ENCODE measurements around the gene SNED1. TPM values are rescaled to one million over a fixed set of nuclear protein-coding genes. Genes with fewer than 3 reads are reported as not detected.

The SNED1 gene
- total RNA-seq, 4 donors from 2014 or later: 9.0 to 18.4 (median 17.1) TPM

DNA sequence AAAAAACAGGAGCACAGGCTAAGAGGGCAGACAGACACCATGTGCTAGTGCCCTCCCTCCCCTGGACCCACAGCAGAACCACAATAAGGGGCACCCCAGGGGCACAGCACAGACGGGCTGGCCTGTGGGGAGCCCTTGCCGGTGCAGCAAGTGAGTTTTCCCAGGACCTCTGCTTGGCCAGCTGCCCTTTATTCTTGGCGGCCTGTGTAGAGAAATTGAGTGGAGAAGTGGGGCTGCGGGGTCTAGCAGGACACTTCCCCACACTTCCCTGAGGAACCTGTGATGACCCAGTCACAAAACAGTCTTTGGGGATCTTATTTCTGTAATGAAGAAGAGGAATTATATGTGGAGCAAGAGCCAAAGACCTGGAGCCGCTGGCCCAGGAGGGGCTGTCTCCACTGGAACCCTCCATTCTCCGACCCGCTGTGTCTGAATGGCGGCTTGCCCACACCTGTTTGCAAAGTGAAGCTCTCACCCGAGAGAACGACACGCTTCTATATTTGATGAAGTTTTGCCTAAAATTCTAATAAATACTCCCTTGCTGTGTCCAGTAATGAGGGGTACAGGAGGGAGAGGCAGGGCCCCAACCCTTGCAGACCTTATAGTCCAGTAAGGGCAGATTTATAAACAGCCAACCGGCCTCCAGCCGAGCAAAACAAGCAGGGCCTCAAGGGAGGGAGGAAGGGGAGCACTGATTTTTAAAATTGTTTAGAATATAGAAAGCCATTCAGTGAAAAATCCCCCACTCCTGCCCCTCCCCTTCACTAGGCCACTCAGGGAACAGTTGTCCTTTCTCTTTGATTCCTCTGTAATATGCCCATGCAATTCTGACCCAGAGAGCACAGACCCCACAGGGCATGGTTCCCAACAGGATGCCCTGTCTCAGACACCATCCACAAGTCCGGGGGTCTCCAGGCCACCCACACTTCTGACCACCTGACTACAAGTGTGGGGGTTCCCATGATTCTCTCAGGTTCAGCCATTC lies 44.7 kb upstream of the SNED1 start:
- TF ChIP-seq POLR2A (IDR thresholded peaks at IDR 0.05) (no peak), CTCF (IDR thresholded peaks at IDR 0.05) (no peak)
- H3K4me3 ChIP-seq (ENCODE audit: low read depth, poor library complexity, severe bottlenecking): no peak overlapping the region
- intact Hi-C loops (cut with DNase I; ENCODE audit: low total_unique reads): no loop called here
- WGBS, 2 donors: 79 to 83% methylated on average over 14 of the region's 14 CpGs
- peak in 1 of 2 donors; percentile 77 for DNase-seq (ENCODE audit: low spot score in 2 of 2)

GRCh38 chr2:240954436-240955305 lies 43.7 kb upstream of the SNED1 start:
- 52 to 65% methylated on average over 15 of the region's 15 CpGs for WGBS, 2 donors
- no peak for TF ChIP-seq POLR2A (IDR thresholded peaks at IDR 0.05)
- no peak for TF ChIP-seq CTCF (IDR thresholded peaks at IDR 0.05)
- intact Hi-C loops (cut with DNase I; ENCODE audit: low total_unique reads): no loop called here
- H3K4me3 ChIP-seq (ENCODE audit: low read depth, poor library complexity, severe bottlenecking): no peak overlapping the region
- DNase-seq (ENCODE audit: low spot score in 2 of 2): peak in 1 of 2 donors; percentile 37

DNA sequence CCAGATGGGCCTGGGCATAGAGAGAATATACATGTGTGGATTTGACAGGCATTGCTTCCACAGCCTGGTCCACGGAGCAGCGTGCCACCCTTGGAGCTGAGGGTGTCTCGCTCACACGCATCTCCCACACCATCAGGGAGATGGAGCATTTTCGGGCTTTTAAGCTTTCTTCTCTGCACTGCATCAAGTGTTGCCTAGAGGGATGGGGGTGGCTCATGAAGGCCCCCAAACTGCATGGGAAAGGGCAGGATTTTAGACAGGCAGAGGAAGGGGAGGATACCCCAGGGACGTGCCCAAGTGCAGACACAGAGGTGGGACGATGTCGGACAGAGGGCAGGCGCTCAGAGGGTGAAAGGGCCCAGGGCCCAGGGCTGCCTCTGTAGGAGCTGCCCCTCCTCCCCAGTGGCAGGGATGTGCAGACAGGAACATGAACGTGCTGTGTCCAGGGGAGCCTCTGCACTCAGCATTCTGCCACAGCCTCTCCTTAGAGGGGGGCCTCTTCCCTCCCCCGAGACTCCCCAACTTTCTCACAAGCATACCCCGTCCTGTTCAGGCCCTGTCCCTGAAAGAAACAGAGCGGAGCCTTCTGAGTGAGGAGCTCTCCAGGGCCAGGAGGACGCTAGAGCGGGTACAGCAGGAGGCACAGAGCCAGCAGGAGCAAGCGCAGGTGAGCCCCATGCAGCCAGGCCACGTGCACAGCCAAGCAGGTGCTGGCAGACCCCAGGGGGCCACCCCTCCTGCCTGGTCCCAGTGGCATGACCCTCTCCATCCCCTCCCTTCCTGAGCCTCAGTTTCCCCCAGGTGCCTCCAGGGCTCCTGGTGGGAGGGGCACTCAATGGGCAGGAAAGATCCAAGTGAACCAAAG lies 42.9 kb upstream of the SNED1 start:
- H3K4me3 ChIP-seq (ENCODE audit: low read depth, poor library complexity, severe bottlenecking): no peak overlapping the region
- peak in 1 of 2 donors; percentile 68 for DNase-seq (ENCODE audit: low spot score in 2 of 2)
- TF ChIP-seq CTCF (IDR thresholded peaks at IDR 0.05) (no peak), POLR2A (IDR thresholded peaks at IDR 0.05) (no peak)
- intact Hi-C loops (cut with DNase I; ENCODE audit: low total_unique reads): no loop called here
- WGBS, 2 donors: 79 to 87% methylated on average over 16 to 17 of the region's 17 CpGs

- intact Hi-C loops (cut with DNase I; ENCODE audit: low total_unique reads): no loop called here
- 80 to 85% methylated on average over 7 to 15 of the region's 16 CpGs for WGBS, 2 donors
- no peak for TF ChIP-seq CTCF (IDR thresholded peaks at IDR 0.05)
- TF ChIP-seq POLR2A (IDR thresholded peaks at IDR 0.05): no peak
- DNase-seq (ENCODE audit: low spot score in 2 of 2): no peak
- H3K4me3 ChIP-seq (ENCODE audit: low read depth, poor library complexity, severe bottlenecking): no peak overlapping the region
Observed at GRCh38 chr2:240956171-240956934, 42.1 kb upstream of the SNED1 start.

Measured in lower leg skin (tissue), 4 donors.